ENCODE data around the gene E2F4. TPM values are rescaled to one million over a fixed set of nuclear protein-coding genes. Genes with fewer than 3 reads are reported as not detected.

Gene E2F4
- total and polyA plus RNA-seq, 11 donors: 25.2 to 71.3 (median 33.7) TPM

DNA sequence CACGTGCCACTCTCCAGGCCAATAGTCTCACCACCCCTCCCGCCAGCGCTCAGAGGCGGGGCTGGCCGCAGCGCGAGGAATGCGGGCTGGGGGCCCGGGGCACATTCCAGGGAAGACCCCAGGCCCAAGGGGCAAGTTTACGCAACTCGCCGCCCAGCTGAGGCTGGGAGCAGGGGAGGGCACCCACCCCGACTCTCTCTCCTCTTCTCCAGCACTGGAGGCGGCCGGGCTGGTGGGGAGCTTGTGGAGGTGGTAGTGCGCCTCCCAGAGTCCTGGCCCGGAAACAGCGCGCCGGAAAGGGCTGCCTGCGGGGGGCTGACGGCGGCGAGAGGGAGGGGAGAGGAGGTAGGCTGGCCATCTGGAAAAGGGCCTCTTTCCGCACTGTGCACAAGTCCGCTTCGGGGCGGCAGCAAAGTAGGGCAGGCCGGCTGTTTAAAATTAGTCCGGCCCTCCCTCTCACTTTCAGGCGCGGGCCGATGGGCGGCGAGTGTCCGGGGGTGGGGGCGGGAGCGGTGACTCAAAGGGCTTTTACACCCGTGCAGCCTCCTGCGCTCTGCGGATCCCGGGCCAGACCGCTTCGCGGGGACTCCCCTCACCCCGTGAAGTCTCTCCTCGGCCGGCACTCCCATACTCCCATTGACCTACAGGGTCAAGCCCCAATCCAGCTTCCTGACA is 54.3 kb downstream of the E2F4 start:
- peak in 1 of 2 donors; percentile 55 for TF ChIP-seq POLR2A (IDR thresholded peaks at IDR 0.05)
- TF ChIP-seq, protein P1, sequence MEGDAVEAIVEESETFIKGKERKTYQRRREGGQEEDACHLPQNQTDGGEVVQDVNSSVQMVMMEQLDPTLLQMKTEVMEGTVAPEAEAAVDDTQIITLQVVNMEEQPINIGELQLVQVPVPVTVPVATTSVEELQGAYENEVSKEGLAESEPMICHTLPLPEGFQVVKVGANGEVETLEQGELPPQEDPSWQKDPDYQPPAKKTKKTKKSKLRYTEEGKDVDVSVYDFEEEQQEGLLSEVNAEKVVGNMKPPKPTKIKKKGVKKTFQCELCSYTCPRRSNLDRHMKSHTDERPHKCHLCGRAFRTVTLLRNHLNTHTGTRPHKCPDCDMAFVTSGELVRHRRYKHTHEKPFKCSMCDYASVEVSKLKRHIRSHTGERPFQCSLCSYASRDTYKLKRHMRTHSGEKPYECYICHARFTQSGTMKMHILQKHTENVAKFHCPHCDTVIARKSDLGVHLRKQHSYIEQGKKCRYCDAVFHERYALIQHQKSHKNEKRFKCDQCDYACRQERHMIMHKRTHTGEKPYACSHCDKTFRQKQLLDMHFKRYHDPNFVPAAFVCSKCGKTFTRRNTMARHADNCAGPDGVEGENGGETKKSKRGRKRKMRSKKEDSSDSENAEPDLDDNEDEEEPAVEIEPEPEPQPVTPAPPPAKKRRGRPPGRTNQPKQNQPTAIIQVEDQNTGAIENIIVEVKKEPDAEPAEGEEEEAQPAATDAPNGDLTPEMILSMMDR (IDR thresholded peaks at IDR 0.05): peak in 11 of 12 donors; percentile 12 to 63 (median 37)
- DNase-seq: peak; percentile 87 to 93 (median 89)
- intact Hi-C loops (cut with DNase I): loop anchor here in 2 of 10 donors (2.0 to 5.0 kb wide), 4 partner anchors 19 to 74 kb away; partner anchors contain the start of genes NOL3 (in 2 of the 2), E2F4 (in 1 of the 2), EXOC3L1 (in 1 of the 2) and TMEM208 (in 1 of the 2)
- Histone ChIP-seq H3K9me3 (no peaks in the 10 kb centered on the region), H3K4me3 (peak overlapping the region; percentile 56 to 94 (median 86)), H3K4me1 (peaks cover 30 to 82% (median 62%) of the 10 kb centered on the region in 12 donors), H3K36me3 (peaks cover 0 to 5% (median 0%) of the 10 kb centered on the region in 9 donors), H3K27me3 (peaks cover 0 to 10% (median 0%) of the 10 kb centered on the region in 9 donors), H3K27ac (peak overlapping the region; percentile 82 to 100 (median 94))
- WGBS, 4 donors: 0 to 1% (median 0%) methylated on average over 21 to 48 of the region's 48 CpGs
- peak; percentile 17 to 66 (median 46) for ATAC-seq

DNA sequence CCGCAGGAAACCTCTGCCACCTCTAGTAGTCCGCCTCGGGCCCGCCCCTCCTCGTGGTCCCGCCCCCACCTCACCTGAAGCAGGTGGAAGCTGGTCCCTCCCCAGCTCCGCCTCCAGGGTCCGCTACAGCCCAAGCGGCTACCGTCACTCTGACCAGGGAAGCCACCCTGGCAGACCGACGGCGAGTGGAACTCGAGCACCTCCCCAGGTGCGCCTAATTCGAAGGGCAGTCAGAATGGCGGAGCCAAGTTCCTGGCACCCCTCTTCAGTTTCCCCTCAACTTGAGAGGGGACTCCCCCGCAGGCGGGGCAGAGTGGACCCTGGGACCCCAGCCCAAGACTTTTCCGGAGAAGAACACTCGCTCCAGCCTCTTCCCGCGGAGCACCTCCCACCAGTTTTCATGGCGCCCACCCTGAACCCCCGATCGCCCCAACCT is 54.8 kb downstream of the E2F4 start:
- peak in 3 of 4 donors; percentile 1 to 3 (median 2) for ATAC-seq
- H3K4me1 ChIP-seq: peaks cover 27 to 76% (median 56%) of the 10 kb centered on the region in 12 donors
- peaks cover 0 to 1% (median 0%) of the 10 kb centered on the region in 9 donors for H3K36me3 ChIP-seq
- TF ChIP-seq POLR2A (IDR thresholded peaks at IDR 0.05): no peak
- TF ChIP-seq, protein P1 (IDR thresholded peaks at IDR 0.05): no peak
- WGBS, 4 donors: 0 to 2% (median 0%) methylated on average over 15 to 26 of the region's 26 CpGs
- intact Hi-C loops (cut with DNase I): loop anchor here in 2 of 10 donors (2.0 to 5.0 kb wide), 4 partner anchors 20 to 74 kb away; partner anchors contain the start of genes NOL3 (in 2 of the 2), E2F4 (in 1 of the 2), EXOC3L1 (in 1 of the 2) and TMEM208 (in 1 of the 2)
- no peaks in the 10 kb centered on the region for H3K9me3 ChIP-seq
- peak overlapping the region; percentile 82 to 100 (median 94) for H3K27ac ChIP-seq
- DNase-seq: peak in 1 of 5 donors; percentile 75
- H3K4me3 ChIP-seq: peak overlapping the region; percentile 56 to 94 (median 86)
- H3K27me3 ChIP-seq: peaks cover 0 to 10% (median 0%) of the 10 kb centered on the region in 9 donors

DNA sequence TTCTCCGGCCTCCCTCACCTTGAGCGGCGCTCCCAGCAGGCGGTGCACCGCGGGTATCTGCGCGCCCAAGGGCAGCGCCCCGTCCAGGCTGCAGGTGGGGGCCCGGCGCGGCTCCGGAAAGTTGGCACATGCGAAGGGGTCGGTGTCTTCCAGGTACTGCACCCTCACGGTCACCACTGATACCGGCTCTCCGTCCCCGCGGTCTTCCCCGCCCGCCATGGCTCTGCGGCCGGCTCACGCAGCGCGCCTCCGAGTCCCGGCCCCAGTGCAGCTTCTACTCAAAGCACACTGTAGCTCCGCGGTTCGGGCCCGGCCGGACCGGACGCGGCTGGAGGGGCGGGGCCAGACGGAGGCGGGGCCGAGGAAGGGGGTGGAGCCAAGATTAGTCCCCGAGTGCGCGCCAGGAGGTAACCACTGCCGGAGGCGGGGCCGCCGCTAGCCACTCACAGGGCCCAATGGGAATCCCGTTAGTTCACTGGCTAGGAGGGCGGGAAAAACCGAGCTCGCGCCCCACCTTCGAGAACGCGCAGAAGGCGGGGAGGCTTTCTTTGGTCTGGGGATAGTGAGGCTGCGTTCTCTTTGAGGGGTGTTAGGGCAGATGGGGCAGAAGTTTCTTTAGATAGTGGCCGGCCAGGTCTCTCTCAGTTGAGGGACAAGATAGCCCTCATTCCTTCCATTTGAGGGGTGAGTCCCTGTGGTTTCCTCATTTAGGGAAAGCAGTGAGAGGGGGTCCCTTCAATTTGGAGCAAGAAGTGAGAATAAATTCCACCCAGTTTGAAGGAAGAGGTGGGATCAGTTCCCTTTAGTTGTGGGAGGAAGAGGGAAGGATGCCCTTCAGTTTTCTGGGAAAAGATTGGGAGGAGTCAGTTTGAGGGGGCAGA is 55.5 kb downstream of the E2F4 start, which contains the start of gene FHOD1:
TSS of gene FHOD1 (minus strand) at position 290 of the 881 bp plus-strand sequence. CDS start at position 219, 71 bp downstream.
- Histone ChIP-seq H3K36me3 (no peaks in the 10 kb centered on the region), H3K27me3 (peaks cover 0 to 10% (median 0%) of the 10 kb centered on the region in 9 donors), H3K4me3 (peak within 1 kb of the TSS; percentile 56 to 94 (median 86)), H3K9me3 (no peaks in the 10 kb centered on the region), H3K4me1 (peaks cover 24 to 70% (median 50%) of the 10 kb centered on the region in 12 donors), H3K27ac (peak within 1 kb of the TSS; percentile 82 to 100 (median 94))
- intact Hi-C loops (cut with DNase I): loop anchor here in 2 of 10 donors (2.0 to 5.0 kb wide), 4 partner anchors 21 to 75 kb away; partner anchors contain the start of genes NOL3 (in 2 of the 2), E2F4 (in 1 of the 2), EXOC3L1 (in 1 of the 2) and TMEM208 (in 1 of the 2)
- TF ChIP-seq, protein P1 (IDR thresholded peaks at IDR 0.05): no peak
- peak; percentile 75 to 95 for TF ChIP-seq POLR2A (IDR thresholded peaks at IDR 0.05)
- DNase-seq (peak; percentile 98 to 99 (median 99)), ATAC-seq (peak; percentile 79 to 83 (median 80))
- 0% methylated on average over 15 to 60 of the region's 60 CpGs for WGBS, 4 donors

Measured in heart left ventricle (tissue), 16 donors.